Caco-2 (cell line): ENCODE data around the gene AGER. TPM values are rescaled to one million over a fixed set of nuclear protein-coding genes. Genes with fewer than 3 reads are reported as not detected.

ENCODE experiments used
- BruUV-seq: library from RNA; stranded (reverse); fragments of 400-500 nt; replicated peaks from 2 replicates; lab custom pipeline; 2021; lab: Mats Ljungman, UMichigan
- CTCF ChIA-PET: fragments of 300-600 bp; sonication (Branson Sonifier 250); formaldehyde crosslinking; loops from one replicate; lab custom pipeline; 2022; ENCODE audit warnings: antibody characterized with exemption; lab: Charles Lee
- POLR2A ChIA-PET: fragments of 300-600 bp; sonication (Branson Sonifier 250); formaldehyde crosslinking; loops from one replicate; lab custom pipeline; 2022; ENCODE audit warnings: antibody characterized with exemption; lab: Charles Lee
- DNase-seq, 2 experiments: peaks; one replicate each; pipeline versions ENCODE4 v3.0.0 to v3.0.0-alpha.2; 2020 to 2022
- H3K27me3 ChIP-seq: replicated peaks from 2 replicates; pipeline ENCODE4 v1.6.0; 2011; ENCODE audit warnings: low read length; ENCODE audit not compliant: control insufficient read depth, insufficient read depth
- H3K36me3 ChIP-seq: 2 replicates; pipeline ENCODE4 v1.5.1; 2011; ENCODE audit warnings: low read length; ENCODE audit not compliant: control insufficient read depth, insufficient read depth
- H3K4me1 ChIP-seq: fragments of 250-450 bp; sonication (Bioruptor Pico); 2 replicates; pipeline ENCODE4 v1.5.1; 2020; ENCODE audit warnings: mild to moderate bottlenecking
- H3K4me3 ChIP-seq: 2 replicates; pipeline ENCODE4 v1.5.1; 2011; ENCODE audit warnings: low read depth, mild to moderate bottlenecking, control low read depth, low read length
- H3K9me3 ChIP-seq: fragments of 250-450 bp; sonication (Bioruptor Pico); 2 replicates; pipeline ENCODE4 v1.5.1; 2020; ENCODE audit warnings: mild to moderate bottlenecking, moderate library complexity
- H3K27ac Mint-ChIP-seq: one replicate; pipeline ENCODE4 v1.8.0; 2022; ENCODE audit warnings: mixed read lengths; ENCODE audit not compliant: unreplicated experiment
- H3K27me3 Mint-ChIP-seq: one replicate; pipeline ENCODE4 v1.8.0; 2022; ENCODE audit warnings: mixed read lengths; ENCODE audit not compliant: insufficient read depth, unreplicated experiment
- H3K36me3 Mint-ChIP-seq: one replicate; pipeline ENCODE4 v1.8.0; 2022; ENCODE audit warnings: mild to moderate bottlenecking, mixed read lengths; ENCODE audit not compliant: insufficient read depth, unreplicated experiment
- H3K4me1 Mint-ChIP-seq: one replicate; pipeline ENCODE4 v1.8.0; 2022; ENCODE audit warnings: low read depth, mixed read lengths; ENCODE audit not compliant: unreplicated experiment
- H3K4me3 Mint-ChIP-seq: one replicate; pipeline ENCODE4 v1.8.0; 2022; ENCODE audit warnings: mild to moderate bottlenecking, moderate library complexity, mixed read lengths; ENCODE audit not compliant: unreplicated experiment
- H3K9me3 Mint-ChIP-seq: one replicate; pipeline ENCODE4 v1.8.0; 2022; ENCODE audit warnings: mixed read lengths; ENCODE audit not compliant: unreplicated experiment
- CTCF ChIP-seq, 2 experiments: fragments of 200-600 bp in 1 of 2; IDR thresholded peaks; 1 replicate in 1 of 2; 2 replicates in 1 of 2; pipeline versions ENCODE4 v1.5.1 to v1.8.0; 2011 to 2022; ENCODE audit warnings: antibody characterized with exemption in 1 of 2, control low read depth in 1 of 2, inconsistent platforms in 1 of 2, low read depth in 1 of 2, low read length in 1 of 2, mild to moderate bottlenecking in 1 of 2, moderate library complexity in 1 of 2; ENCODE audit not compliant: insufficient read depth in 1 of 2, severe bottlenecking in 1 of 2, unreplicated experiment in 1 of 2
- intact Hi-C: fragments of 100-400 bp; cut with micrococcal nuclease; formaldehyde crosslinking; loops from one replicate; pipeline ENCODE4 v1.10.0; 2022; ENCODE audit not compliant: unreplicated experiment
- total RNA-seq: library from RNA; stranded (reverse); gene quantifications from 2 replicates; pipeline ENCODE4 v1.2.3, GENCODE V29; 2022

The AGER gene
- total RNA-seq, 1 experiment from 2014 or later, result 10.3 TPM

- intact Hi-C loops, result no loop called here
- Histone ChIP-seq H3K36me3 (peaks cover 1% of the 10 kb centered on the region), H3K4me3 (no peak overlapping the region), H3K4me1 (peaks cover 9% of the 10 kb centered on the region), H3K27me3 (no peaks in the 10 kb centered on the region), H3K9me3 (no peaks in the 10 kb centered on the region)
- no peak for TF ChIP-seq CTCF (IDR thresholded peaks at IDR 0.05; ENCODE audit: insufficient read depth in 1 of 2, low read depth in 1 of 2, low read length in 1 of 2, severe bottlenecking in 1 of 2, unreplicated experiment in 1 of 2)
- H3K4me1 Mint-ChIP-seq, result peaks cover 33% of the 10 kb centered on the region
- ChIA-PET CTCF (interaction anchor here (0.8 to 1.2 kb wide), 2 partner anchors 14 kb away, joined by 3 to 4 read pairs; no protein-coding TSS in a partner anchor), POLR2A (no interaction called here)
- H3K27ac Mint-ChIP-seq, result no peak overlapping the region
- H3K27me3 Mint-ChIP-seq, result no peaks in the 10 kb centered on the region
- no peaks in the 10 kb centered on the region for H3K9me3 Mint-ChIP-seq
- no peak overlapping the region for H3K4me3 Mint-ChIP-seq
- BruUV-seq, result no TSS peak
- peaks cover 66% of the 10 kb centered on the region for H3K36me3 Mint-ChIP-seq
- no peak for DNase-seq
Measured at GRCh38 chr6:32181915-32182529, 2.0 kb downstream of the AGER start.

GRCh38 chr6:32181148-32181702 lies 2.8 kb downstream of the AGER start:
- H3K36me3 Mint-ChIP-seq, result peaks cover 60% of the 10 kb centered on the region
- POLR2A ChIA-PET, result no interaction called here

More at GRCh38 chr6:32181148-32181702, 2.8 kb downstream of the AGER start:
- Mint-ChIP-seq H3K4me3 (no peak overlapping the region), H3K4me1 (peaks cover 36% of the 10 kb centered on the region), H3K27me3 (no peaks in the 10 kb centered on the region), H3K9me3 (no peaks in the 10 kb centered on the region), H3K27ac (peak overlapping the region; percentile 65)
- CTCF ChIA-PET, result interaction anchor here (1.2 kb wide), 1 partner anchor 15 kb away, joined by 3 read pairs; no protein-coding TSS in a partner anchor
- no peak for TF ChIP-seq CTCF (IDR thresholded peaks at IDR 0.05; ENCODE audit: insufficient read depth in 1 of 2, low read depth in 1 of 2, low read length in 1 of 2, severe bottlenecking in 1 of 2, unreplicated experiment in 1 of 2)
- H3K36me3 ChIP-seq, result peaks cover 1% of the 10 kb centered on the region
- no peak for DNase-seq
- no peak overlapping the region for H3K4me3 ChIP-seq
- peaks cover 14% of the 10 kb centered on the region for H3K4me1 ChIP-seq
- no peaks in the 10 kb centered on the region for H3K9me3 ChIP-seq
- no TSS peak for BruUV-seq
- H3K27me3 ChIP-seq, result no peaks in the 10 kb centered on the region
- intact Hi-C loops, result no loop called here
